ENCODE results near the gene PDCD1LG2. TPM values are rescaled to one million over a fixed set of nuclear protein-coding genes. Genes with fewer than 3 reads are reported as not detected.

The PDCD1LG2 gene
- total RNA-seq, 4 donors from 2014 or later, result 0.44 to 3.1 (median 1.9) TPM

DNA sequence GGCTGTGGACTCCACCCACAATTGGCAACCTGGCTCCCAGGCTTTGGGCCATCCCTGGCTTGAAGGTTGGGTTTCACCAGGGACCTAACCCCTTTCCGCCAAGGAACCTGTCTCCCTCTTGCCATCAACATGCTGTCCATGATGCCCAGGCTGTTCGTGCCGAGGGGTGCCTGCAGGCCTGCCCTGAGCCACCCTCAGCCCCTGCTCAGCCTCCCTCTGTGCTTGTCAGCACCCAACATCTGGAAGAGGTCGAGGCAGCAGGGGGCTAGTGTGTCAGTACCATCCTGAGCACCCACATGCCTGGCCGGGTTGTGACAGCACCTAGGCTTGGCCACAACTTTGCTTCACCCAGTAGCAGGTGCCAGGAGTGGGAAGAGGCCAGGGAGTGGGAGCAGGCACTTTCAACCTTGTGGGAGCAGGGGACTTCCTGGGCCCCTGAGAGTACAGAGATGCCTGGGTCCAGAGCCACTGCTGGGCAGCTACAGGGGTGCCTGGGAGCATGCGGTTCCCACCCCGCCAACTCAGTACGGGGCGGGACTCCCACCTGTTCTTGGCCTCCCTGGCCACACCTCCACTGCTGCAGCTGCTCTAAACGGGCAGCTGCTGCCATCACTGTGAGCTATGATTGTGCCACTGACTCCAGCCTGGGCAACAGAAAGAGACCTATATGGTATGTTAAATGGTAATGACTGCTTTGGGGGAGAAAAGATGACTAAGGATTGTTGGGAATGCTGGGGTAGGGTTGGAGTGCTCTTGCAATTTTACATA, 6.3 kb downstream of the PDCD1LG2 start:
- DNase-seq (ENCODE audit: low spot score in 2 of 2), result no peak
- TF ChIP-seq, protein P1, sequence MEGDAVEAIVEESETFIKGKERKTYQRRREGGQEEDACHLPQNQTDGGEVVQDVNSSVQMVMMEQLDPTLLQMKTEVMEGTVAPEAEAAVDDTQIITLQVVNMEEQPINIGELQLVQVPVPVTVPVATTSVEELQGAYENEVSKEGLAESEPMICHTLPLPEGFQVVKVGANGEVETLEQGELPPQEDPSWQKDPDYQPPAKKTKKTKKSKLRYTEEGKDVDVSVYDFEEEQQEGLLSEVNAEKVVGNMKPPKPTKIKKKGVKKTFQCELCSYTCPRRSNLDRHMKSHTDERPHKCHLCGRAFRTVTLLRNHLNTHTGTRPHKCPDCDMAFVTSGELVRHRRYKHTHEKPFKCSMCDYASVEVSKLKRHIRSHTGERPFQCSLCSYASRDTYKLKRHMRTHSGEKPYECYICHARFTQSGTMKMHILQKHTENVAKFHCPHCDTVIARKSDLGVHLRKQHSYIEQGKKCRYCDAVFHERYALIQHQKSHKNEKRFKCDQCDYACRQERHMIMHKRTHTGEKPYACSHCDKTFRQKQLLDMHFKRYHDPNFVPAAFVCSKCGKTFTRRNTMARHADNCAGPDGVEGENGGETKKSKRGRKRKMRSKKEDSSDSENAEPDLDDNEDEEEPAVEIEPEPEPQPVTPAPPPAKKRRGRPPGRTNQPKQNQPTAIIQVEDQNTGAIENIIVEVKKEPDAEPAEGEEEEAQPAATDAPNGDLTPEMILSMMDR (IDR thresholded peaks at IDR 0.05), result no peak
- TF ChIP-seq POLR2A (IDR thresholded peaks at IDR 0.05) (no peak), EP300 (IDR thresholded peaks at IDR 0.05) (no peak)
- H3K9me3 ChIP-seq, result no peaks in the 10 kb centered on the region
- H3K27me3 ChIP-seq, result no peaks in the 10 kb centered on the region
- H3K4me3 ChIP-seq, result no peak overlapping the region
- H3K4me1 ChIP-seq, result no peaks in the 10 kb centered on the region
- H3K36me3 ChIP-seq, result no peaks in the 10 kb centered on the region
- 87 to 93% methylated on average over 10 of the region's 10 CpGs for WGBS, 2 donors
- no peak overlapping the region for H3K27ac ChIP-seq

DNA sequence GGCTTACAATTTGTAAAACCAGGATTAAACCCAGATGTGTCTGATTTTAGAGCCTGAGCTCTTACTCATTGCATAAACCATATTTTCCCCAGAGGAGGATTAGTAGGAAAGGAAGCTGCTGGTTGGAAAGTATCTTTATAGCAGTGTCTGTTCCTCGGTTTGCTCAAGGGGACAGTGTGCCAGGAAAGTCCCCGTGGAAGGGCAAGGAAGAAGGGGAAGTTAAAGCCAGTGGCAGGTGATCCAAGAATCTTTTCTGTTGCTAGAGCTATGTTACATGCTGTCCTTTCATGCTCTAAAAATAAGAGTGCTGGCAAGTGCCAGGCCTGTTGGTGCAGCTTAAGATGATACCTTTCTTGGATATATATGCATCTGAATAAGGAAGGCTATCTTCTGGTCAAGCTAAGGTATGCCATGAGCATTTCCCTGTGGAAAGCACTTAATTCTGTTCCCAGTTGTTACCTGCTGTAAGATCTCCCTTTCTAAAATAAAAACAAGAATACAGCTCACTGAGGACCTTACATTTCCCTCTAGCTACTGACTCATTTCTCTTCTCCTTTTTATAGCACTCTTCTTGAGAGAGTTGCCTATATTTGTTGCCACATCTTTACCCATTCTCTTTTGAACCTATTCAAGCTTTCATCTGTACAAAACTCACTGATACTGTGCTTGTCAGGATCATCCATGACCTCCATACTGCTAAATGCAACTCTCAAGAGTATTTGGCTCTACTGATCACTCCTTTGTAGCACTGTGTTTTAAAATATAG, 8.0 kb downstream of the PDCD1LG2 start:
- Histone ChIP-seq H3K4me1 (no peaks in the 10 kb centered on the region), H3K36me3 (no peaks in the 10 kb centered on the region), H3K4me3 (no peak overlapping the region), H3K27me3 (no peaks in the 10 kb centered on the region), H3K9me3 (no peaks in the 10 kb centered on the region), H3K27ac (no peak overlapping the region)
- DNase-seq (ENCODE audit: low spot score in 2 of 2), result no peak
- WGBS, 2 donors, result 37 to 39% methylated on average over 2 of the region's 2 CpGs
- no peak for TF ChIP-seq POLR2A (IDR thresholded peaks at IDR 0.05)
- TF ChIP-seq, protein P1 (IDR thresholded peaks at IDR 0.05), result no peak
- no peak for TF ChIP-seq EP300 (IDR thresholded peaks at IDR 0.05)

DNA sequence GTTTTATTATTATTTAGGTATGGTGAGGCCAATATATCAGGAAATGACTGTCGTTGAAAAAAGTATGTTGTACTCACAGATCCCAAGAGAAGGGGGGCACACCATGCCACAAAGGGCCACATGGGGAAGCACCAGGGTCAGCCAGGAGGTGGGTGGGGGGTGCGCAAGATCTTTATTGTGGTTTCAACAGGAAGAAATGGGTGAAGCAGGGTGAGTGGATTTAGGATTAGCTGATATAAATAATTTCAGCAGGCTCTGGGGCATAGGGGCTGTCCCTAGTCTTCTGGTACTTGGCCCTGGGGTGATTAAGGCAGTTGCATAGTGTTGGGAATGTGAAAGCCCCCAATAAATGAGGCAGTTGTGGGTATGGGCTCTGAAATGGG, 8.6 kb downstream of the PDCD1LG2 start:
- Histone ChIP-seq H3K9me3 (no peaks in the 10 kb centered on the region), H3K36me3 (no peaks in the 10 kb centered on the region), H3K27me3 (no peaks in the 10 kb centered on the region), H3K27ac (no peak overlapping the region), H3K4me1 (no peaks in the 10 kb centered on the region), H3K4me3 (no peak overlapping the region)
- TF ChIP-seq POLR2A (IDR thresholded peaks at IDR 0.05), result no peak
- TF ChIP-seq, protein P1 (IDR thresholded peaks at IDR 0.05), result no peak
- TF ChIP-seq EP300 (IDR thresholded peaks at IDR 0.05), result no peak
- WGBS, 2 donors, result 62 to 77% methylated on average over 2 of the region's 2 CpGs
- DNase-seq (ENCODE audit: low spot score in 2 of 2), result no peak

DNA sequence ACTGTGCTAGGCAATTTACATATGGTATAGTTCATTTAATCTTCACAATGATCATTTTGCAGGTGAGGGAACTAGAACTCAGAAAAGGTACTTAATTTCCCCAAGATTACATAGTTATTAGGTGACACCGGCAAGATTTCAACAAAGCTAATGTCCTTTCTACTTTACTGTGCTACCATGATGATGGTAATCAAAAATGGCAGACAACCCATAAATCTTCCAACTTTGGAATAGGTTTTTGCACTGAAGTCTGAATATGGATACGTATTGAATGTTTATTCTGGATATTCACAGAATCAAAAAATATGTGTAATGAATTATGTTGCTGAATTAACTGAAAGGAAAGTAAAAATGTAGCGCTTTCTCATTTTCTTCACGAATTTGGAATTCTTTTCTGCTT, 13.8 kb downstream of the PDCD1LG2 start:
- Histone ChIP-seq H3K4me3 (no peak overlapping the region), H3K4me1 (no peaks in the 10 kb centered on the region), H3K27ac (no peak overlapping the region), H3K27me3 (no peaks in the 10 kb centered on the region), H3K36me3 (no peaks in the 10 kb centered on the region), H3K9me3 (no peaks in the 10 kb centered on the region)
- WGBS, 2 donors, result 95% methylated on average over 4 of the region's 4 CpGs
- TF ChIP-seq EP300 (IDR thresholded peaks at IDR 0.05), result no peak
- no peak for TF ChIP-seq POLR2A (IDR thresholded peaks at IDR 0.05)
- TF ChIP-seq, protein P1 (IDR thresholded peaks at IDR 0.05), result no peak
- no peak for DNase-seq (ENCODE audit: low spot score in 2 of 2)

DNA sequence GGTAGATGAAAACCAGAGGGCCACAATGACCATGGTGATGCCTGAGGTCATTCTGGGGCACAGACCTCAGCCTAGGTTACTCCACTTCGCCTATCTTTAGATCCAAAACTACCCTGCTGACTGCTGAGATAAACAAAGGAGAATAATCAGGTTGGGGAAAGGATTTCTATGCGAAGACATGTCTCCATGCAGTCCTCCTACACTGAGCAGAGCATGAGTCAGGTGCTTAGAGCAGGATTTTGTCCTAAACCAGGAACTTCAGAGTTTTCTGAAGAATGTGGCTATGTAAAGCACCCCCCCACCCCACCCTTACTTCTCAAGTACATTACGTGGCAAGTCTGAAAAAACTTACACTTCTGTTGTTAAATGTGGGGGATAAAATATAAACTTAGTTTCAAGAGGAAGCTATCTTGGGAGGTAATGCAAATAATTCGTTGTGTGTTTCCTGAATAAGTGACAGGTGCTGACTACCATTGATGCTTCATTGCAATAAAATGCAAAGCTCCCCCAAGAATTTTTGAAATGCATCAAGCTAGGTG, 19.4 kb downstream of the PDCD1LG2 start:
- WGBS, 2 donors, result 71 to 73% methylated on average over 4 of the region's 4 CpGs
- Histone ChIP-seq H3K4me3 (no peak overlapping the region), H3K36me3 (no peaks in the 10 kb centered on the region), H3K4me1 (peaks cover 0 to 4% (median 0%) of the 10 kb centered on the region in 4 donors), H3K9me3 (no peaks in the 10 kb centered on the region), H3K27ac (no peak overlapping the region), H3K27me3 (no peaks in the 10 kb centered on the region)
- TF ChIP-seq EP300 (IDR thresholded peaks at IDR 0.05) (no peak), POLR2A (IDR thresholded peaks at IDR 0.05) (no peak)
- TF ChIP-seq, protein P1 (IDR thresholded peaks at IDR 0.05), result no peak
- DNase-seq (ENCODE audit: low spot score in 2 of 2), result no peak
